Astrocyte (in vitro differentiated cells and primary cell): ENCODE measurements around the gene TTLL5.

Experiments
- CTCF ChIP-seq: IDR thresholded peaks from 2 replicates; pipeline ENCODE4 v1.5.1; 2011; ENCODE audit warnings: low read depth, mild to moderate bottlenecking, inconsistent platforms, low read length, moderate library complexity; ENCODE audit not compliant: insufficient read depth
- EZH2 ChIP-seq: IDR thresholded peaks from 2 replicates; pipeline ENCODE4 v1.6.1; 2012; ENCODE audit warnings: mild to moderate bottlenecking, low read length, inconsistent platforms; ENCODE audit not compliant: insufficient read depth

GRCh38 chr14:75831455-75831854, 170.4 kb downstream of the TTLL5 start:
- TF ChIP-seq CTCF, result no peak
- no peak for TF ChIP-seq EZH2
